ENCODE data around the gene PDE6A. TPM values are rescaled to one million over a fixed set of nuclear protein-coding genes. Genes with fewer than 3 reads are reported as not detected.

Gene PDE6A
- total RNA-seq, 1 donor from 2014 or later, result not detected

DNA sequence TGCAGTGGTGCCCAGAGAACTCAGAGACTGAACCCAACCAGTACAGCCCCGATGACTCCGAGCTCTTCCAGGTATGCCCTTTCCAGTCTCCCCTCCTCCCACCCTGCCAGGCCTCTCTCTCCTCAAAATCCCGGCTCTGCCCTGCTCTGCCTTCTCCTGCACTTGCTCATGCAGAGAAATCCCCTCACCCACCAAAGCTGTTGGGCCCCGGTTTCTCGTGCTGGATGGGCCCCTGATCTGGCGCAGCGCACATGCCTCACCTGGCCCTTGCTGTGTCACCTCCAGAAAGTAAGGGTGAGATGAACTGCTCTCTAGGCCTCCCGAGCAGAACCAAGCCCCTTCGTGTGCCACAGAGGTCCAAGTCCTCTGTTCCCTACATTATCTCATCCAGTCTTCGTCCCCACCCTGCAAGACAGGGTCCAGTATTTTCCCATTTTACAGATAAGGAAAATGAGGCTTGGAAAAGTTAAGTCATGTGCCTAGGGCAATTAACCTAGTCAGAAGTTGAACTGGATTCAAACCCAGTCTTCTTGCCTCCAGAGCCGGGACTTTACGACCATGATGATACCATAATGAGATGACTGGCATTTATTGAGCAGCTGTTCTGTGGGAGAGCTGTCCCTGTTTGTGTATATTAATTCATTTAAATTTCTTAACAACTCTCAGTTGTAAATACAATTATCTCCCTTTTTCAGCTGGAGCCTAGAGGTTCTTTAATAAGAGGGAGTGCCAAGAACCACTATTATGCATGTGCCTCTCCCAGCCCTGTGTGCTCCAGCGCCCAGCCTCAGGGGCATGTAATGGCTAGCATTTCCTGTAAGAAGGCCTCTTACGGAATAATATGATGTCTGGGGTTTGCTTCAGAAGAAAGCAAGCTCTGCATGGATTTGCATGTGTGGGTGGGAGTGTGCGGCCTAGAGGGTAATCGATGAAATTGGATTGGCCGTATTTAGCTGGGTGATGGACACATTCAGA lies 123.8 kb downstream of the PDE6A start:
- Histone ChIP-seq H3K36me3 (no peaks in the 10 kb centered on the region), H3K4me3 (no peak overlapping the region), H3K27me3 (no peaks in the 10 kb centered on the region), H3K4me1 (no peaks in the 10 kb centered on the region), H3K27ac (no peak overlapping the region), H3K9me3 (no peaks in the 10 kb centered on the region)
- intact Hi-C loops (cut with DNase I), result no loop called here
- TF ChIP-seq, protein P1, sequence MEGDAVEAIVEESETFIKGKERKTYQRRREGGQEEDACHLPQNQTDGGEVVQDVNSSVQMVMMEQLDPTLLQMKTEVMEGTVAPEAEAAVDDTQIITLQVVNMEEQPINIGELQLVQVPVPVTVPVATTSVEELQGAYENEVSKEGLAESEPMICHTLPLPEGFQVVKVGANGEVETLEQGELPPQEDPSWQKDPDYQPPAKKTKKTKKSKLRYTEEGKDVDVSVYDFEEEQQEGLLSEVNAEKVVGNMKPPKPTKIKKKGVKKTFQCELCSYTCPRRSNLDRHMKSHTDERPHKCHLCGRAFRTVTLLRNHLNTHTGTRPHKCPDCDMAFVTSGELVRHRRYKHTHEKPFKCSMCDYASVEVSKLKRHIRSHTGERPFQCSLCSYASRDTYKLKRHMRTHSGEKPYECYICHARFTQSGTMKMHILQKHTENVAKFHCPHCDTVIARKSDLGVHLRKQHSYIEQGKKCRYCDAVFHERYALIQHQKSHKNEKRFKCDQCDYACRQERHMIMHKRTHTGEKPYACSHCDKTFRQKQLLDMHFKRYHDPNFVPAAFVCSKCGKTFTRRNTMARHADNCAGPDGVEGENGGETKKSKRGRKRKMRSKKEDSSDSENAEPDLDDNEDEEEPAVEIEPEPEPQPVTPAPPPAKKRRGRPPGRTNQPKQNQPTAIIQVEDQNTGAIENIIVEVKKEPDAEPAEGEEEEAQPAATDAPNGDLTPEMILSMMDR (IDR thresholded peaks at IDR 0.05), result no peak
- DNase-seq (ENCODE audit: low spot score in 2 of 2), result no peak

DNA sequence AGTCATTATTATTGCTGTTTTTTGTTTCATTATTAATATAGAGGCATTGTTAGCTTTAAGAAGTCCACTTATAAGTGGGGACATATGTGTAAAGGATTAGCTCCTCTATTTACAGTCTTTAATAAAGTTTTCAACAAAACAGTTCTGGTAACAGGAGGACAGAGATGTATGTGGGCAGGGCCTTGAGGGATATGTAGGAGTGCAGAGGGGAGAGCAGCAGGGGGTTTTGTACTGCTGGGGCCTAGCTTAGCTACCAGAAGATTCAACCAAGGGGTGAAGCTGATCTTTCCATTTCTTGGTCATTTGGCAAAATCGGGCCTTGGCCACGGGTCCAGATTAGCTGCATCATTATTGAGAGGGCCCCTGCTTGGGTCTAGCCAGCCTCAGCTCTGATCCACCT lies 124.6 kb downstream of the PDE6A start:
- Histone ChIP-seq H3K36me3 (no peaks in the 10 kb centered on the region), H3K4me3 (no peak overlapping the region), H3K27me3 (no peaks in the 10 kb centered on the region), H3K9me3 (no peaks in the 10 kb centered on the region), H3K27ac (no peak overlapping the region), H3K4me1 (no peaks in the 10 kb centered on the region)
- no peak for DNase-seq (ENCODE audit: low spot score in 2 of 2)
- intact Hi-C loops (cut with DNase I), result no loop called here
- TF ChIP-seq, protein P1 (IDR thresholded peaks at IDR 0.05), result no peak

DNA sequence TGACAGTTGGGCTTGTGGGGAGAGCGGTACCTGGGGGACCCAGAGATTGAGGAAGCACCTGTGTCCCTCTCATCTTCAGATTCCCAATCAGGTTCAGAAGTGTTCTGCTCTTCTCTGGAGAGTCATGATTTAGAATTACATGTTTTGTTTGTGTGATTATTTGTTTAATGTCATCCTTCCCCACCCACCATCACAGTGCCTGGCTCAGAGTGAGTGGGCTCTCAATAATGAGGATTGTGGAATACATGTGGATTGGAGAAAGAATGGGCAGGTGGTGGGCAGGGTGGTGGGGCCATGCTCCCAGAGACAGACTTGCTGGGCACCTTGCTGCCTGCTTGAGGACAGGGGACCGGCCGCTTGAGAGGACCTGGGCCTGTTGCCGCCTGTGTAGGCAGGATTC lies 126.5 kb downstream of the PDE6A start:
- H3K4me1 ChIP-seq, result no peaks in the 10 kb centered on the region
- H3K9me3 ChIP-seq, result no peaks in the 10 kb centered on the region
- DNase-seq (ENCODE audit: low spot score in 2 of 2), result no peak
- no peaks in the 10 kb centered on the region for H3K27me3 ChIP-seq
- no peak overlapping the region for H3K4me3 ChIP-seq
- intact Hi-C loops (cut with DNase I), result no loop called here
- H3K36me3 ChIP-seq, result no peaks in the 10 kb centered on the region
- TF ChIP-seq, protein P1 (IDR thresholded peaks at IDR 0.05), result no peak
- H3K27ac ChIP-seq, result no peak overlapping the region

GRCh38 chr5:149817539-149818060 lies 127.0 kb downstream of the PDE6A start:
- DNase-seq (ENCODE audit: low spot score in 2 of 2), result no peak
- no peaks in the 10 kb centered on the region for H3K4me1 ChIP-seq
- intact Hi-C loops (cut with DNase I), result no loop called here

GRCh38 chr5:149816661-149817060 lies 127.9 kb downstream of the PDE6A start:
- no peaks in the 10 kb centered on the region for H3K27me3 ChIP-seq
- H3K27ac ChIP-seq, result no peak overlapping the region
- no peak overlapping the region for H3K4me3 ChIP-seq
- H3K36me3 ChIP-seq, result no peaks in the 10 kb centered on the region
- no peak for DNase-seq (ENCODE audit: low spot score in 2 of 2)
- intact Hi-C loops (cut with DNase I), result no loop called here
- no peaks in the 10 kb centered on the region for H3K4me1 ChIP-seq
- H3K9me3 ChIP-seq, result no peaks in the 10 kb centered on the region
- TF ChIP-seq, protein P1 (IDR thresholded peaks at IDR 0.05), result no peak

More at GRCh38 chr5:149817539-149818060, 127.0 kb downstream of the PDE6A start:
- Histone ChIP-seq H3K9me3 (no peaks in the 10 kb centered on the region), H3K27me3 (no peaks in the 10 kb centered on the region), H3K4me3 (no peak overlapping the region), H3K27ac (no peak overlapping the region), H3K36me3 (no peaks in the 10 kb centered on the region)
- TF ChIP-seq, protein P1 (IDR thresholded peaks at IDR 0.05), result no peak

Data from ascending aorta (tissue), 2 donors.